HG03039 (cell line): Measurements from ENCODE around the gene CWC27.

Experiments used
- ATAC-seq: cut with Tn5 transposase; IDR thresholded peaks from one replicate; pipeline ENCODE4 v1.9.1; 2021; ENCODE audit warnings: mild to moderate bottlenecking, moderate library complexity; ENCODE audit not compliant: unreplicated experiment

Gene CWC27

GRCh38 chr5:65029178-65029577 is 260.4 kb downstream of the CWC27 start:
- ATAC-seq, result no peak

DNA sequence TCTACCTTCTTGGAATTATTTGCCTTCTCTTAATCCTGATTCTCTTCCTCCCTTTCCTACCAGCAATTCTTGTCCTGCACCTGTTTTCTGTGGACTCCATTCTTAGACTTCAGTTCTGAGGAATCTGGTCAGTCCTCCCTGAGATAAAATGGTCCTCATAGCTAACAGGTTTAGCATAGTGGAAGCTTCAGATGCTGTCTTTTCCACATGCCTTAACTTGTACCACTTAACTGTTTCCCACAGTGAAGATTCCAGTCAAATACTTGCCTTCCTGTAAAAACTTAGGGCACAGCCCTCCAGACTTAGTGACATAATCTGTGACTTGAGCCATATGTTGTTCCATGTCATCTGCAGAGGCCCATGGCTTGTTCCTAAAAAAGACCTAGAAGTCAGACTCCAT is 261.3 kb downstream of the CWC27 start:
- no peak for ATAC-seq

- ATAC-seq, result no peak
These were observed 263.5 kb downstream of the CWC27 start for GRCh38 chr5:65032250-65032649.

DNA sequence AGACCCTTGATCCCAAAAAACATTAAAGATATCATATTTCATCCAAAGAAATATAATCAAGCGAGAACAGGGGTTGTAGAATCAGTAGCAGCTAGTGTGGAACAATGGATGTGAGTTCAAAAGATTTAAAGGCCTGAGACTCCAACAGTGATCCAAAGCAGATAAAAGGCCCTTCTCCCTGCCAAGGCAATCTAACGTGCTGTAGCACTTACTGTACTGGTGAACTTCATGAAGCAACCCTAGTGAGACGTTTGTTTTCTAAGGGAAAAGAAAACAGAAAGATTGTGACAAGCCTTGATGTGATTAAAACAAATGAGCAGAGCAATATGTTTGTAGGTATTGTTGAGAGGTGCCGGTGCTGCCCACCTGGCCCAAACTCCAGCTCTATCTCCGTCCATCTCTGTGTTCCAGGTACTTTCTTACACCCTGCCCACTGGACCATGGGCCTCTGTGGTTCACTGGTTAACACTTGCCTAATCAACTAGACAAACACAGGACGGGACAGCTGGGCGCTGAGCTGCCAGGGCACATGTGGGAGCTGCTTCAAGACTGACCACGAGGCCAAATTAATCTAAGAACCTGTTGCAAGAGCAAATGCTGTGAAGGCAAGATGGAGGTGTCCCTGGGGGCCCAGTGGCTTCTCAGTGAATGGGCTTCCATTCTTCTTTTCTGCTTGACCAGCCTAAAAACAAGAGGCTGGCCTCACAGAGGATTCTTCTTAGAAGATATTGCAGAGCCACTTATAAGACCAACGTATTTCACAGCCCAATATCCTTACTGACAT is 265.5 kb downstream of the CWC27 start:
- ATAC-seq, result no peak

GRCh38 chr5:65034813-65035209 is 266.1 kb downstream of the CWC27 start:
- ATAC-seq, result no peak

DNA sequence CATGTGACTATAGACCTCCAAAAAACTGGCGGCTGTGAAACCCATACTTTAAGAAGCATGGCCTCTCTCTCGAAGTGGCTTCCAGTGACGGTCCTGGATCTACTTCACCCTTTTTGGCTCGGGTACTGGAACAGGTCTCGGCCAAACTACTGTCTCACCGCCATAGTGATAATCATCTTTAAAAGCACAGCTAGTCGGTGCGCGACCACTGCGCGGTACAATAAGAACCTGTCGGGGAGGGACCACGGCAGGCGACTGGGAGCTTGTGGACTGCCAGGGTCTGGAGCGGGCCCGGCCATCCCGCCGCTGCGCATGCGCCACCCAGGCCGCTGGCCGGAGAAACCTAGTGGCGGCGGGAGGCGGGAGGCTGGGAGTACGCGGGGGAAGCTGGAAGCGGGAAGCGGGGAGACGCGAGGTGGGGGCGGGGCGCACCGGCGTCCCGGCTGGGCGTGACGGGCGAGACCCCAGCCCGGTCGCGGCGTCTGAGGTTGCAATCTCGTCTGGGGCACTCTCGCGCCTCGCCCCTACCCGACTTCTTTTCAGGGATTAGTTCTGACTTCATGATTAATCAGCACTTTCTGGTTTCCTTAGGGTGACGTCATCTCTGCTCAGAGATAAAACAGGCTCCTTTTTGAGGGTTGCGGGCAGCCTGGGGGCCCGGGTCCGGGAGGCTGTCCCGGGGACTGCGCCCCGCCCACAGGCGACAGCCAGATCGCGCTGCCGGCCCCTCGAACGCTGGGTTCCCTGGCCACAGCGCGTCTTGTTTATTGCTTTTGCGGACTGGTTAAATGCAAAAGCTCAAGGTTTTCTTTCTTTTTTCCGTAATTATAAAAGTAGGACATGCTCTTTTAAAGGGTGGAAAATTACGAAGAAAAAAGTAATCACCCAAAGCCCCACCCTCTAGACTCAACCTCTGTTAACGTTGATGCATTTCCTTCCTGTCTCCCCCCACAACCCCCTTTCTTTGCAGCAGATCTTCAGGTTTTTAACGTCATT is 266.8 kb downstream of the CWC27 start:
- peak; percentile 83 for ATAC-seq

GRCh38 chr5:65037831-65038815 is 269.4 kb downstream of the CWC27 start:
- ATAC-seq, result no peak

- no peak for ATAC-seq
These were observed 272.8 kb downstream of the CWC27 start for GRCh38 chr5:65041296-65042158.

GRCh38 chr5:65043843-65044359 is 275.2 kb downstream of the CWC27 start:
- peak; percentile 48 for ATAC-seq

DNA sequence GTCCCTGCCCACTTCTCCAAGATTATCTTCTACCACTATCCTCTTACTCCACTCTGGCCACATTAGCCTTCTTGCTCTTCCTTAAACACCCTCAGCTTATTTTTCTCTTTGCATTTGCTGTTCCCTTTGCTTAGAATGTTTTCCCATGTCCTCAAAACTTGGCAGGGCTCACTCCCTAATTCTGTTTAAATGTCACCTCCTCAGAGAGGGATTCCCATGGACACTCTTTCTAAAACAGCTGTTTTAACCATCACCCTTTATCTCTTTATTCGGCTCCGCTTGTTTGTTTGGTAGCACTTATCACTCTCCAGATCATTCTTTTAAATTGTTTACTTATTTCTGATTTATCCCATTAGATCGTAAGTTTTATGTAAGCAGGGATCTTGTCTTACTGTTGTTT is 278.5 kb downstream of the CWC27 start:
- no peak for ATAC-seq

- ATAC-seq, result peak; percentile 43
These were observed 279.4 kb downstream of the CWC27 start for GRCh38 chr5:65047948-65048690.

- no peak for ATAC-seq
These were observed 281.4 kb downstream of the CWC27 start for GRCh38 chr5:65050140-65050539.

DNA sequence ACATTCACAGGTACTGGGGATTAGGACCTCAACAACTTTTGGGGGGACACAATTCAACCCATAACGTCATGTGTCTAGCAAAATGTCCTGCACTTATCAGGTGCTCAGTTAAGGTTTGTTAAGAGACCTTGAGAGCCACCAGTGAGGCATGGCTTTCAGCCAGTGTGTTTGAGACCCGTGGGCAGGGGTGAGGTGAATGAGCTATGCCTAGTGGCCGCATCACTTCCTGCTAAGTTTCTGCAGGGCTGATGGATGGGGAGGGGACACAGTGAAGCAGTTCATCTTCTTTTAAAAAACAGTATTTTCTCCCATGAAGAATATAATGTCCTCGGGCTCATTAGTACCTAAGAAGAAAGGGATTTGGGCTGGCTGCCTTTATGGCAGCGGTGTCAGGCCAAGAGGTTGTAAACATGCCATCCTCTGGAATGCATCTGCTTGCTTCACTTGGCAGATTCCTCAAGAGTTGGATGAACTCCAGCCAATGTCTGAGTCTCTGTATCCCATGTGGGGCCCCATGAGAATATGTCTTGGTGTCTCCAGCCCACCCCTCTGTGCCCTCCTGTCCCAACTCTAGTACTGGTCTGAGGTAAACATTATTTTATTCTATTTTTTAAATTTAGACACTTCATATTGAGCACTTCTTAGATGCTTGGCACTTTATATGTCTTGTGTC is 282.2 kb downstream of the CWC27 start:
- ATAC-seq, result no peak

- no peak for ATAC-seq
These were observed 287.2 kb downstream of the CWC27 start for GRCh38 chr5:65055938-65056337.

GRCh38 chr5:65059681-65060598 is 291.2 kb downstream of the CWC27 start:
- no peak for ATAC-seq

- peak; percentile 54 for ATAC-seq
These were observed 292.7 kb downstream of the CWC27 start for GRCh38 chr5:65061250-65061973.

- ATAC-seq, result peak; percentile 23
These were observed 293.2 kb downstream of the CWC27 start for GRCh38 chr5:65061974-65062353.
